Activated T-cell treated with anti-CD3 and anti-CD28 coated beads for 48 hours (primary cell): Measurements from ENCODE around the gene INTS6L.

Source experiments
- DNase-seq: peaks from one replicate; pipeline ENCODE4 v3.0.0-alpha.2; 2020; ENCODE audit warnings: low read depth

INTS6L gene, protein sequence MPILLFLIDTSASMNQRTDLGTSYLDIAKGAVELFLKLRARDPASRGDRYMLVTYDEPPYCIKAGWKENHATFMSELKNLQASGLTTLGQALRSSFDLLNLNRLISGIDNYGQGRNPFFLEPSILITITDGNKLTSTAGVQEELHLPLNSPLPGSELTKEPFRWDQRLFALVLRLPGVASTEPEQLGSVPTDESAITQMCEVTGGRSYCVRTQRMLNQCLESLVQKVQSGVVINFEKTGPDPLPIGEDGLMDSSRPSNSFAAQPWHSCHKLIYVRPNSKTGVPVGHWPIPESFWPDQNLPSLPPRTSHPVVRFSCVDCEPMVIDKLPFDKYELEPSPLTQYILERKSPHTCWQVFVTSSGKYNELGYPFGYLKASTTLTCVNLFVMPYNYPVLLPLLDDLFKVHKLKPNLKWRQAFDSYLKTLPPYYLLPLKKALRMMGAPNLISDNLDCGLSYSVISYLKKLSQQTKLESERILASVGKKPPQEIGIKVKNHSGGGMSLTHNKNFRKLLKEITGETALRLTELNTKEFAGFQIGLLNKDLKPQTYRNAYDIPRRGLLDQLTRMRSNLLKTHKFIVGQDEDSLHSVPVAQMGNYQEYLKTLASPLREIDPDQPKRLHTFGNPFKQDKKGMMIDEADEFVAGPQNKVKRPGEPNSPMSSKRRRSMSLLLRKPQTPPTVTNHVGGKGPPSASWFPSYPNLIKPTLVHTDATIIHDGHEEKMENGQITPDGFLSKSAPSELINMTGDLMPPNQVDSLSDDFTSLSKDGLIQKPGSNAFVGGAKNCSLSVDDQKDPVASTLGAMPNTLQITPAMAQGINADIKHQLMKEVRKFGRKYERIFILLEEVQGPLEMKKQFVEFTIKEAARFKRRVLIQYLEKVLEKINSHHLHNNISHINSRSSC

DNA sequence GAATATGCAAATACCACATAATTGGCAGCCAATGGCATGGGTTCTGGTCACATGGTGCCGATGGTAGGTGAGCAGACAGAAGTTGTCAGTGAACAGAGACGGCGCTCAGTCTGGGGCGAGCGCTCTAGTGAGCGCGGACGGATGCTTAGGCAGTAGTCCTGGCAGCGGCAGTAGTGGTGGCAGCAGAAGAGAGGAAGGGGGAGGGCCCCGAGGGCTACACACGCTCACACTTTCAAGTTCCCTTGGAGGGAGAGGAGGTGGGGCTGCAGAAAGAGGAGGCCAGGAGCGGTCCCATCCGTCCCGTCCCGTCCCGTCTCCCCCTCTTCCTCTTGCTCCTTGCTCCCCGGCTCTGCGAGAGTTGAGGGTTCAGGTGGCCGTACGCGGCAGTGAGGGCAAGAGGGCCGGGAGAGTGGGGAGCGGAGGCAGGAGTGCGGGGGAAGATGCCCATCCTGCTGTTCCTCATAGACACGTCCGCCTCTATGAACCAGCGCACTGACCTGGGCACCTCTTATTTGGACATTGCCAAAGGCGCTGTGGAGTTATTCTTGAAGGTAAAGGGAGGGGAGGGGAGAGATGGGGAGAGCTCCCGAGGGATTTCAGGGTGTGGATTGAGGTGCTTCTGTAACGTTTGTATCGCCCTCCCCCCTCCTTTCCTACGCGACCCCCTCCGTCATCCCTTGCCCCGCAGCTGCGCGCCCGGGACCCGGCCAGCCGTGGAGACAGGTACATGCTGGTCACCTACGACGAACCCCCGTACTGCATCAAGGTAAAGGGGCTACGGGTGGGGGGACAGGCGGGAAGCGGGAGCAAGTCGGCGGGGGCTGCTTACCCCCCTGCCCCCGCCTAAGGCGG lies at the start of gene INTS6L:
Gene INTS6L, plus strand, starts transcription at position 108 of the 852 bp plus-strand sequence. Its CDS starts 333 bp downstream, at position 441.
- peak; percentile 70 for DNase-seq

DNA sequence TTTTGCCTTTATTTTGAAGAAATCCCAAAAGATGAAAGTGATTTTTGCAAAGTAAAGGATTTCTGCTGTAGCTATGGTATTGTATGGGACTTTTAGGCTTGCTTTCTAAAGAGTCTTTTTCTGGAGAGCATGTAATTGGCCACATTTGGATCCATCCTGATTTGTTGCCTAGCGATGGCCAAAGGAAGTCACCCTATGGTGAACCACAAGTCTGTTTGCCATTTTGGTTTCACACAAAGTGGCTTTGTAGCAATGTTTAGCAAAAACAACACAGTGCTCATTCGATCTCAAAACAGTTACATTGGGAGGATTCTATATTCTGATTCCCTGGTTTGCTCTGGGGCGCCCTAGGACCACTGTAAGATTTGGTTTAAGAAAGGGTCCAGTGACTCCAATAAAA lies 44.1 kb upstream of the INTS6L start:
- DNase-seq: no peak

DNA sequence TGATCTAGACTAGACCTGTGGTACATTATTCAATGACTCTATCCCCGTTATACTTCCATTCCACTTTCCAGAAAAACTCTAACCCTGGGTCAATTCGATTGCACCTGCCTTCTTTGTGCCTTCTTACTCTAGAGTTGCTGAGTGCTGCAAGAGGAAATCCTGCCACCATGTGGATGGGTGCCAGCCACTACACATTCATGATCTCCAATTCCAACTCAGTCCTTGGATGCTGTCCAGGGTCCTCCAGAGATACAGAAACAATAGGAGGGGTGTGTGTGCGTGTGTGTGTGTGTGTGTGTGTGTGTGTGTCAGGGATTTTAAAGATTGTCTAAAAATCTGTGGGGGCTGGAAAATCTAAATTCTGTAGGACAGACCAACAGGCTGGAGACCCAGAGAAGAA lies 42.9 kb upstream of the INTS6L start:
- DNase-seq: peak; percentile 10

DNA sequence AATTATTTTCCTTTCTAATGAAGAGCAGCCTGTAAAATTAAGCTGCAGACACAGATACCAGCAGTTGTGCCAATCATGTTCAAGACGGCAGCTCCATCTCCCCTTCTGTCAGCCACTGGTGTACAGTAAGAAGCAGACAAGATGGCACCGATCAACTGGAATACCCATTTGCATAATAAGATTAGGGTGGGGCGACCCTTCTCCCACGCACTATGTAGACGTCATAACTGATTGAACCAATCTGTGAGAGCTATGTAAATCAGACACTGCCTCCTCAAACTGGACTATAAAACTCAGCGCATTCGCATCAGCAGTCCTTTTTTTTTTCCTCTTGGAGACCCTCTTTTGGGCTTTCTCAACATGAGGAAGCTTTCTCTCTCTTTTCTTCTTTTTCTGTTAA lies 40.4 kb upstream of the INTS6L start:
- DNase-seq: no peak

DNA sequence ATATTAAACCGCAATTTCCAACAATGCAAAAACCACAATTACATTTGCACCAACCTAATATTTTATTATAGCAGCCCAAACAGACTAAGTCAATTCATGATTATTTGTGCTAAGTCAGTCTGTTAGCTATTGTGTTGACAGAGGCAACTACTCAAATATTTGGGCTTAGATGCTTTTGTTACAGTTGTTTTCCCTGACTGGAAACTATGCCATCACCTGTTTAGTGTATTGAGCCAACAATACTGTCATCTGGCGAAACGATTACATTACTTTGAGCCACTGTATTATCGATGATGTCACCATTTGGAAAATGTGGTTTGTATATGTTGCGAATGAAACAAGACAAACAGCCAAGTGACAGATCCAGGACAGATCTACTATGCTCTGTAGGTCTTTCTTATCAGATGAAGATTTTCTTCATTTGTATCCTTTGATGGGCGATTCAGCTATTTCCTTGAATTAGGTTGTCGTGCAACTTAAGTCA lies 38.7 kb upstream of the INTS6L start:
- DNase-seq: no peak

DNA sequence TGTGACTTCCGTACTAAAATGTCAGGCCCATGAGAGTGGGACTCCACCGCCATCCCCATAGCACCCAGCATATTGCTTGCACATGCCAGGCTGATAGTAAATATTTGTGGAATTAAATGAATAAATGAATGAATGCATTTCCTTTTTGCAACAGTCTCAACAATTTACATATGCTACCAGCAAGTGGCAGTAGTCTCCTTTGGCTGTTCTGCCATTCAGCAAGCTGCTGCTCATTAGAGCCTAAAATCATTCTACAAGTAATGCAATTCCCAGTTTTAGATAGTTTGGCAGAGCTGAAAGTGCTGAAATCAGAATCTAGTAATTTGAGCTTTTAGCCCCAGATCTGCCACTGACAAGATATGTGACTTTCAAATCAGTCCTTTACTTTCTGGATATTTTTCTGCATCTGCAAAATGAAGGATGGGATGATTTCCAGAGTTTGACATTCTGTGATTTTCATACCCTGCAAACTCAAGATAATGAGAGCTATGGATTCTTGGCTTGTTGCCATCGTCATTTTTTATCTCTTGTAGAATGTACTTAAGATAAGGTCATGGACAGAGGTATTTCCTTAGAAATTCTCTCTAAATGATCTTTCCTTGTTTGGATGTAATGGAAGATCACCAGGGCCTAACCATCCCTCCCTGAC lies 35.7 kb upstream of the INTS6L start:
- no peak for DNase-seq

DNA sequence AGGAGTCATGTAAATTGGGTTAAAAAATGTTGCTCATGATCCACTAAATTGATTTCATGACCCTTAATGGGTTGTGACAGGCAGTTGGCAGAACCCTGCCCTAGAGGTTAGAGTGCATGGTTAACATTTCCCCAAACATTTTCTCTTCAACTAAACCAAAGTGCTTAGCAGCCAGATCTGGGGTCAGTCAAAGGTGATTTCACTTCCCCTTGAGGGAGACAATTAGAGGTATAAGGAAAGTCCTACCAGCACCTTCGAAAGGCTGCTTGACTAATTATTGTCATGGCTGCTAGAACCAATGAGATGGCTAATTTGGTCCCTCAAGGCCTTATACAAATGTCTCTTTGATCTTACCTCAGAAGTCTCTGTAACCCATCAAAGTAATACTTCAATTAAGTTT lies 30.9 kb upstream of the INTS6L start:
- no peak for DNase-seq

DNA sequence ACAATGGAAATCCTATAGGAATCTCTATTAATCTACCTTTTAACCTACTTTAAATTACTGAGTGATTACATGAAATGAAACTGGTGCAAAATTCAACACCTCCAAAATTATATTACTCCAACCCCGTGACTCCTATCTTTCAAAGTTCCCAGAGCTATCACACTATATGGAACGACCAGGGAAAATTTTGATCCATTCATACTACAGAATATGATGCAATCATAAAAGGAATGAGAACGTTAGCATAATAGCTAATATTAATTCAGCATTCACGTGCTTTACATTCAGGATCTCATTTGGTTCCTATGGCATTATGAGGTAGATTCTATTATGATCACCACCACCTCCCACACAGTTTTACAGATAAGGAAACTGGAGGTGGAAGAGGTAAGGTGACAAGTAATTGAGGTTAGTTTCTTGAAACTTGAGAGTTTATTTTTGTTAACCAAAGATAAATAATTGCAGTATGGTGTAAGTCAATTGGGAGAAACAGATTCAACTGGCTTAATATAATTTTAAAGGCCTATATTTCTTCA lies 29.4 kb upstream of the INTS6L start:
- no peak for DNase-seq

DNA sequence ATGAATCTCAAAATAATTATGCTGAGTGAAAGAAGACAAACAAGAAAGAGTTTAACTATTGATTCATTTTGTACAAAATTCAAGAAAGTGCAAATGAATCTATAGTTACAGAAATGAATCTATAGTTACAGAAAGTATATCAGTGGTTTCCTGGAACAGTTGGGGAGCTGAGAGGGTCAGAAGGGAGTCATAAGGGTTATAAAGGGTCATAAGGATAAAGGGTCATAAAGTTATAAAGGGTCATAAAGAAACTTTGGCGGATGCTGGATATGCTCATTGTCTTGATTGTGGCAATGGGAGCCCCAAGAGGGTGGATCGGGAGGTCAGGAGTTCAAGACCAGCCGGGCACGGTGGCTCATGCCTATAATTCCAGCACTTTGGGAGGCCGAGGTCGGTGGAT lies 26.0 kb upstream of the INTS6L start:
- DNase-seq: no peak

DNA sequence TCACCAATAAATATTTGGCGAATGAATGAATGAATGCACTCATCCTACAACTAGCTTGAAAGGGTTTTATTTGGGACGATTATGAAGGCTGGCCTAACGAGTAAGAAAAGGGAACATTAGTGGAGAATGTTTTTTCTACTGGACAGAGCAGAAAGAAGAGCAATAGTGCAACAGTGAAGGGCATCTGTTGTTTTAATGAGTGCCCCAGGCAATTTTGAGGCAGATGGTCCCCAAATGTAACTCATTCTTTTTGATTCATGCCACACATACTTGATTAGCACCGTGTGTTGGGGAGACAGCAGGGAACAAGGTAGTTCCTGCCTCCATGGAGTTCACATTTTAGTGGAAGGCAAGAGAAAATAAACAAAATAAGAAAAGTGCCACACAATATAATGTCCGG lies 22.7 kb upstream of the INTS6L start:
- no peak for DNase-seq

DNA sequence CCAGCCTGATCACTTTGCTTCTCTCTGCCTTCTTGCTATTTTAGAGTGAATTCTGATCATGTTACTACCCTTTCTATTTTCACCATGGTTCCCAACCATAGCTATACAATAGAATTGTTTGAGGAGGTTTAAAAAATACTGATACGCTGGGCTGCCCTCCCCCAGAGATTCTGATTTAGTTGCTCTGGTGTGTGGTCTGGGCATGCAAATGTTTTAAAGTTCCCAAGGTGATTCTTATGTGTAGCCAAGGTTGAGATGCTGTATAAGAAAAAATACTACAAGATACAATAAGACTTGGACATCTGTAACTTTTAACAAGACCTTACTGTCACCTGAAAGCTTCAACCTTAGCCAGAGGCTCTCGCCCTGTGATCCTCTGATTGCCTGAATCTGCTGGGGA lies 22.2 kb upstream of the INTS6L start:
- no peak for DNase-seq

DNA sequence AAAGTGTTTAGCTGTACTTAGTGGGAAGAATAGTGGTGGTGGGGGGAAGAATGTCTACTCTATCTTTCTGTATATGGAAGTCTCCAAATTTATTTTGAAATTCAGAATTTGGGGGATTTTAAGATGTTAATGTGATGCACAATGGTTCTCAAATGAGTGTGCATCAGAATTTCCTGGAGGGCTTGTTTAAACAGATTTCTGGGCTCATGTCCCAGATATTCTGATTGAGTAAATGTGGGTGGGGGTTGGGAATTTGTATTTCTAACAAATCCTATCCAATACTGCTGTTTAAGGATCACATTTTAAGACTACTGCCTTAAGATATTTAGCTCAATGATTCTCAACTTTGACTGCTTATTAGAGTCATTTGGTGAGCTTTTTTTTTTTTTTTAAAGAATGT lies 15.1 kb upstream of the INTS6L start:
- DNase-seq: no peak

DNA sequence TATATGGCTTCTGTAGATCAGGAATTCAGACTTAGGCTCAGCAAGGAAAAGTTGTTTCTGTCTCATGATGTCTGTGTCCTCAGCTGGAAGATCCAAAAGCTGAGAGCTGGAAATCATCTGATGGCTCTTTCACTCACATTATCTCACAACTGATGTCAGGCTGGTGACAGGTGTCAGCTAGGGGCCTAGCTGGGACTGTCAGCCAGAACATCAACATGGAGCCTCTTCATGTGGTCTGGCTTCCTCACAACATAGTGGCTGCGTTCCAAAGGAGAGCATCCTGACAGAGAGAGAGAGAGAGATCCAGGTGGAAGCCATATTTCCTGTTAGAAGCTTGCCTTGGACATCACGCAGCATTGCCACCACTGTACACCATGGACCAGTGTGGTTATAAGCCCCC lies 10.6 kb upstream of the INTS6L start:
- DNase-seq: no peak

DNA sequence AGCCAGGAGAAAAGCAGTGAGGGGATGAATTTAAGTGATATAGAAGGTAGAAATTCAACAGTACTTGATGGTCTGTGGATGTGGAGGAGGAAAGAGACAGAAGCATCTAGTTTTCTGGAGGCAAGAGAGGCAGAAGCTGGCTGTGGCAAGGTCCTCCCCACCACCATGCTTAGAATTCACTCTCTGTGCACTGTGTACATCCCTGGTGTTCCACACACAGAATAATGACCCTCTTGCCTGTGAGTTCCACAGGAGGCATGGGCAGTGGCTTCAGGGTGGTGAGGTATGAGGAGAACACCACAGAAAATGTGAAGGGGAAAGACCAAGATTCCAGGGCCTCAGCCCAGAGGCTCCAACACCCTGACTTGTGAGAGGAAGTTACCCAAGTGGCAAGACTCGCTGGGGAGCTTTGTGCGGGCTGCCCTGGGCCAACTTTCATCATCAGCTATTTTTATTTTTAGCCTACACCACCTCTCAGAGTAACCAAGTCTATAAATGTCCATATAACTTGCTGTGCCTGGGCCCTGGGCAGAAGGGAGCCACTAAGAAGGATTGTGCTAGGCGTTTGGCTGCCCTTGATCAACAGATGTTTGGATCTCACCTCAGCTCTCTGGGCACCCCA lies 7.8 kb upstream of the INTS6L start:
- DNase-seq: no peak

DNA sequence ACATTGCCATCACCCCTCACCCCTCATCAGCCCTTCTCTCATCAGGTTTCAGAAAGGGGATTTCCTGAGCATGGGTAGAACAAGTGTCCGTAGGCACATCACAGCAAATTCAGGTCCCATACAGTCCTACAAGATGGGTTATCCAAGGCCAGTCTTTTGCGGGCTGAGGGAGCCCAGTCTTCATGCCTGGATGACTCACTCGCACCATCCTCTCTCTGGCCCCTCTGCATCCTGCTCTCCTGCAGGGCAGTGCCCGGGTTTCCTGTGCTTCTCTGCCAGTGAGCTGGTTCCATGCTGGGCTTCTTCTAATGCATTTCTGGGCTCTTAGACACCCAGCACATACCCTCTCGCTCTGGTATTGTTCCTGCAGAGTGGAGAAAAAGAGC lies 7.3 kb upstream of the INTS6L start:
- no peak for DNase-seq

DNA sequence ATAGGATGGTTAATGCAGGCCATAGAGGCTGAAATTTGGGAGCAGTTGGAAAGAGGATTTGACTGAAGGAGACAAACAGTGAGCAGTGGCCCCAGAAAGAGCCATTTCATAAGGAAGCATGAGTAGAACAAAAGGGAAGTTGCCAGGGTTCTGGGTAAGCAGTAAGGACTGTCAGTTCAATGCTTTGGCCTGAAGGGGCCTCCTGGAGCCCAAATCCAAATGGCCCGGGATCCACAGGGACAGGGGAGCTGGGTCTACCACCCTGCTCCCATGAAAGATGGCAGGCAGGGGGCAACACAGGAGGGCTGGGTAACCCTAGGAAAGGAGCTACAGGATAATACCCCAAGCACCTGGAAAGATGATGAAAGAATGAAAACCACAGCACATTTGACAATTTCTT lies 4.1 kb upstream of the INTS6L start:
- no peak for DNase-seq

DNA sequence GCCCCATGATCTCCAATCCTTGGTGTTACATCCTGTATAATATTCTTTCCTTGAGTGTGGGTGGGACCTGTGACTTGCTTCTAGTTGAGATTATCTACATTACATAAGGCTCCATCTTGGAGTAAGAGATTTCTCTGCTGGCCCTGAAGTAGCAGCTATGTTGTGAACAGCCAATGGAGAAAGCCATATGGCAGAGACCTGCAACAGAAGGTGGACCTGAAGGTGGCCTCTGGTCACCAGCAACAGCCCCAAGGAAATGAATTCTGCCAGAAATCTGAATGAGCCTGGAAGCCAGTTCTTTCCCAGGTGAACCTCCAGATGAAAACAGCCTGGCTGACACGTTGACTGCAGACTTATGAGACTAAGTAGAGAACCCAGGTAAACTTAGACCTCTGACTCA lies 2.3 kb upstream of the INTS6L start:
- no peak for DNase-seq

DNA sequence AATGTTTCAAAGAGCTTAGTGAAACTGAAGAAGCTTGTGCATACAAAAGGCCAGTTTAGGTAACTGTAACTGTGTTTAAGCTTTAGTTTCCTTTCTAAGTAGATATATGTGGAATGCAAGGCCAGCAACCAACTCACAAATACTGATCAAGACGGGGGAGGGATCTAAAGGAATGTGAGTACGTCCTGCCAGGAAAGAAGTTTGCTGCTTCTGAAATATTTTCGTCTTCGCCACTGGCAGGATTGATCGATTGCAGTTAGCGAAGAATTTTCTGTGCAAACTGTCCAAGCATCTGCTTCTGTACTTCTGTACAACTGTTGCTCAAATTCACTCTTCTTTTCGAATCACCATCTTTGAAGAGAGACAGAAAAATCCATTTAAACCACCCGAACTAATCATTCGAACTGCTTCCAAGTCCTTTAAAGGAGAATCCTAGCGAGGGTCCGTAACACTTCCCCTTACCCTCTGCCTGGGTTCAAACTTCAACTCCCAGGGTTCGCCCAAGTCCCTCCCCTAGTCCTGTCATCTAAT lies 373 bp upstream of the INTS6L start:
- no peak for DNase-seq

DNA sequence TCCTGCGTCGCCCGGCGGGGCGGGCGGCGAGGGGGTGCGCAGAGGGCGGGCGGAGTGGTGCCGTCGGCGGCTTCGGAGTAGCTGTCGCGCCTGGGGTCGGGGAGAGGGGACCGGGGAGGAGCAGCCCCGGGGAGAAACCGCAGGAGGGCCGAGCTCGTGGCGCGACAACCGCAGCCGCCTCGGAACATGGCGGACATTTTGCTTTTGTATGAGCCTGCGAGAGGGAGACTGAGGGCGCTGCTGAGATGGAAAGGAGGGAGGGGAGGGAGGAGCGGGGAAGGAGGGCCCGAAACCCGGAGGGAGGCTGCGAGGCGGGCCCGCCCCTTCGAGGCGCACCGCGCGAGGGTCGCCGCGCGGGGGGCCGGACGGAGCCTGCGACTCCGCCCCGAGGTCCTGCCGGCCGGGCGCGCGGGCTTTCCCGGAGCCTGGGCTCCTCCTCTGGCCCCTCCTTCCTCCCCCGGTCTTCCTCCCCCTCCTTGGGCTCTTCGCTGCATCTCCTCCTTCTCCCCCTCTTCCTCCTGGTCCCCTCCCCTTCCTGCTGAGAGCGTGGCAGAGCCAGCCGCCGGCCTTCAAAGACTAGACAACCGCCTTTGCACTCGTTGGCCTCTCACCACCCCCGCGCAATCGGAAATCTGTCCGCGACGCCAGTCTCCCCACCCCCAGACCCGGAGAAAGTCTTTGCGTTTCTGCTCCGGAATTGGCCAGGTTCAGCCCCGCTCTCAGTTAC lies 1.1 kb downstream of the INTS6L start:
- DNase-seq: peak; percentile 77

DNA sequence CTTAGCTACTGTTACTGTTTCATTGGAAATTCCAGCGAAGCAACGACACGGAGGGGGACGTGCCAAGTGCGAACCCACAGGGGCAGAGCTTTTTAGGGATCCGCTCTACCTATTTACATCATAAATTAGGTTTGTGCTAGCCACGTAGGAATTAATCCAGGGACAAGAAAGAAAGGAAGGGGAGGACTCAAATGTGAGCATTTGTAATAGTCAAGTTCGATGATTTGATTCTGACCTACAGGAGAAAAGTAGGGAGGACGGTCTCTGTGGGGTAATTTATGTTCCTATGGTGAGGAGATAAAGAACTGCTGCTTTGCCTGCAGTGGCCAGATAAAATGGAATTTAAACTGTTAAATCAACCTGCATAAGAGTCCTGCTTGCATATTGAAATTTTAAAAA lies 1.7 kb downstream of the INTS6L start:
- DNase-seq: no peak
